BLaER1 (cell line): ENCODE results near the gene PDE4C.
A peak's percentile ranks its signal among the peaks of the same experiment; 100 is the strongest.

ENCODE experiments used
- H3K27ac ChIP-seq: shearing (Covaris generic); formaldehyde crosslinking; 2 replicates; pipeline ENCODE4 v1.8.1; 2022
- H3K27me3 ChIP-seq: shearing (Covaris generic); formaldehyde crosslinking; 2 replicates; pipeline ENCODE4 v1.8.1; 2022
- H3K36me3 ChIP-seq: shearing (Covaris generic); formaldehyde crosslinking; 2 replicates; pipeline ENCODE4 v1.8.1; 2022
- H3K4me1 ChIP-seq: shearing (Covaris generic); formaldehyde crosslinking; 2 replicates; pipeline ENCODE4 v1.8.1; 2022
- H3K4me2 ChIP-seq: shearing (Covaris generic); formaldehyde crosslinking; 2 replicates; pipeline ENCODE4 v1.8.1; 2022
- H3K4me3 ChIP-seq: shearing (Covaris generic); formaldehyde crosslinking; 2 replicates; pipeline ENCODE4 v1.8.1; 2022
- H3K9ac ChIP-seq: shearing (Covaris generic); formaldehyde crosslinking; 2 replicates; pipeline ENCODE4 v1.8.1; 2022
- H3K9me3 ChIP-seq: shearing (Covaris generic); formaldehyde crosslinking; 2 replicates; pipeline ENCODE4 v1.8.1; 2022
- H4K20me1 ChIP-seq: shearing (Covaris generic); formaldehyde crosslinking; 2 replicates; pipeline ENCODE4 v1.8.1; 2022
- Cebpa-rat ChIP-seq: shearing (Covaris generic); IDR thresholded peaks from 2 replicates; pipeline ENCODE4 v1.8.1; 2022

Gene PDE4C

GRCh38 chr19:18225355-18225701 lies 910 bp downstream of the PDE4C start:
- Histone ChIP-seq H3K9ac (no peak overlapping the region), H3K4me1 (peaks cover 57% of the 10 kb centered on the region), H3K36me3 (no peaks in the 10 kb centered on the region; the same call in 1 of the 2 replicates), H3K27me3 (peaks cover 35% of the 10 kb centered on the region), H3K27ac (no peak overlapping the region), H3K4me3 (peak overlapping the region; percentile 54), H3K9me3 (no peaks in the 10 kb centered on the region), H4K20me1 (no peaks in the 10 kb centered on the region), H3K4me2 (peak overlapping the region; percentile 91)
- TF ChIP-seq Cebpa-rat = no peak

GRCh38 chr19:18224525-18225354 lies 1.5 kb downstream of the PDE4C start:
- H4K20me1 ChIP-seq = no peaks in the 10 kb centered on the region
- H3K27me3 ChIP-seq = peaks cover 35% of the 10 kb centered on the region
- H3K4me1 ChIP-seq = peaks cover 52% of the 10 kb centered on the region
- H3K4me2 ChIP-seq = peak overlapping the region; percentile 91
- TF ChIP-seq Cebpa-rat = no peak
- H3K36me3 ChIP-seq = no peaks in the 10 kb centered on the region; the same call in 1 of the 2 replicates
- H3K9me3 ChIP-seq = no peaks in the 10 kb centered on the region
- peak overlapping the region; percentile 54 for H3K4me3 ChIP-seq
- no peak overlapping the region for H3K27ac ChIP-seq
- no peak overlapping the region for H3K9ac ChIP-seq

GRCh38 chr19:18223860-18224524 lies 2.2 kb downstream of the PDE4C start:
- Histone ChIP-seq H3K9ac (no peak overlapping the region), H3K36me3 (peaks cover 3% of the 10 kb centered on the region; the same call in 1 of the 2 replicates), H3K27me3 (peaks cover 35% of the 10 kb centered on the region), H4K20me1 (no peaks in the 10 kb centered on the region), H3K4me3 (peak overlapping the region; percentile 54; the same call in 1 of the 2 replicates), H3K27ac (no peak overlapping the region), H3K9me3 (no peaks in the 10 kb centered on the region), H3K4me1 (peaks cover 50% of the 10 kb centered on the region), H3K4me2 (peak overlapping the region; percentile 91)
- TF ChIP-seq Cebpa-rat = no peak

GRCh38 chr19:18221815-18222725 lies 4.2 kb downstream of the PDE4C start:
- Histone ChIP-seq H3K4me3 (no peak overlapping the region), H3K9me3 (no peaks in the 10 kb centered on the region), H3K4me1 (peaks cover 32% of the 10 kb centered on the region), H3K4me2 (no peak overlapping the region), H3K36me3 (peaks cover 14% of the 10 kb centered on the region; the same call in 1 of the 2 replicates), H3K27me3 (peaks cover 35% of the 10 kb centered on the region), H4K20me1 (no peaks in the 10 kb centered on the region), H3K27ac (no peak overlapping the region), H3K9ac (no peak overlapping the region)
- no peak for TF ChIP-seq Cebpa-rat

GRCh38 chr19:18220632-18221275 lies 5.5 kb downstream of the PDE4C start:
- H3K4me2 ChIP-seq = no peak overlapping the region
- H3K27ac ChIP-seq = no peak overlapping the region

GRCh38 chr19:18219911-18220631 lies 6.2 kb downstream of the PDE4C start:
- peaks cover 14% of the 10 kb centered on the region; the same call in 1 of the 2 replicates for H3K36me3 ChIP-seq
- H3K9ac ChIP-seq = no peak overlapping the region
- H3K27ac ChIP-seq = no peak overlapping the region
- no peak overlapping the region for H3K4me2 ChIP-seq
- H3K9me3 ChIP-seq = no peaks in the 10 kb centered on the region
- H3K27me3 ChIP-seq = peaks cover 18% of the 10 kb centered on the region
- no peak for TF ChIP-seq Cebpa-rat
- no peaks in the 10 kb centered on the region for H4K20me1 ChIP-seq
- peaks cover 12% of the 10 kb centered on the region for H3K4me1 ChIP-seq
- H3K4me3 ChIP-seq = no peak overlapping the region

More at GRCh38 chr19:18220632-18221275, 5.5 kb downstream of the PDE4C start:
- no peaks in the 10 kb centered on the region for H4K20me1 ChIP-seq
- peaks cover 19% of the 10 kb centered on the region for H3K4me1 ChIP-seq
- no peak overlapping the region for H3K9ac ChIP-seq
- no peak overlapping the region for H3K4me3 ChIP-seq
- peaks cover 25% of the 10 kb centered on the region for H3K27me3 ChIP-seq
- TF ChIP-seq Cebpa-rat = no peak
- H3K9me3 ChIP-seq = no peaks in the 10 kb centered on the region
- peaks cover 14% of the 10 kb centered on the region; the same call in 1 of the 2 replicates for H3K36me3 ChIP-seq

GRCh38 chr19:18218600-18218999 lies 7.6 kb downstream of the PDE4C start:
- Histone ChIP-seq H3K36me3 (peaks cover 14% of the 10 kb centered on the region; the same call in 1 of the 2 replicates), H3K4me3 (no peak overlapping the region), H3K27ac (no peak overlapping the region), H3K27me3 (peaks cover 3% of the 10 kb centered on the region), H4K20me1 (no peaks in the 10 kb centered on the region), H3K9me3 (no peaks in the 10 kb centered on the region), H3K4me1 (peaks cover 6% of the 10 kb centered on the region; the same call in 1 of the 2 replicates), H3K9ac (no peak overlapping the region), H3K4me2 (no peak overlapping the region)
- TF ChIP-seq Cebpa-rat = no peak

GRCh38 chr19:18218159-18218558 lies 8.1 kb downstream of the PDE4C start:
- no peak overlapping the region for H3K9ac ChIP-seq
- no peak for TF ChIP-seq Cebpa-rat

More at GRCh38 chr19:18218159-18218558, 8.1 kb downstream of the PDE4C start:
- Histone ChIP-seq H3K9me3 (no peaks in the 10 kb centered on the region), H4K20me1 (no peaks in the 10 kb centered on the region), H3K36me3 (peaks cover 14% of the 10 kb centered on the region; the same call in 1 of the 2 replicates), H3K4me2 (no peak overlapping the region), H3K4me3 (no peak overlapping the region), H3K27ac (no peak overlapping the region), H3K4me1 (peaks cover 6% of the 10 kb centered on the region; the same call in 1 of the 2 replicates), H3K27me3 (no peaks in the 10 kb centered on the region; the same call in 1 of the 2 replicates)
